Stimulated activated naive CD8-positive, alpha-beta T cell treated with anti-CD3 and anti-CD28 coated beads, Interleukin-15, Interleukin-2, amounts not matched to agents 100 ng/mL and 50 ng/mL, for 24 hours (primary cell): ENCODE results near the gene PLK5.
"Not testable (repeated sequence)": the region's sequence is repeated elsewhere in the genome, so short reads cannot be mapped to it uniquely, and the experiment has no call there.

Experiments used
- H3K27ac Mint-ChIP-seq: one replicate; pipeline ENCODE4 v1.8.0; 2021; ENCODE audit warnings: mild to moderate bottlenecking, mixed read lengths
- H3K27me3 Mint-ChIP-seq: one replicate; pipeline ENCODE4 v1.8.0; 2021; ENCODE audit warnings: mixed read lengths
- H3K36me3 Mint-ChIP-seq: one replicate; pipeline ENCODE4 v1.8.0; 2021; ENCODE audit warnings: low read depth, mixed read lengths
- H3K4me1 Mint-ChIP-seq: one replicate; pipeline ENCODE4 v1.8.0; 2021; ENCODE audit warnings: low read depth, mixed read lengths
- H3K4me3 Mint-ChIP-seq: one replicate; pipeline ENCODE4 v1.8.0; 2021; ENCODE audit warnings: mild to moderate bottlenecking, mixed read lengths
- H3K9me3 Mint-ChIP-seq: one replicate; pipeline ENCODE4 v1.8.0; 2021; ENCODE audit warnings: mixed read lengths

The PLK5 gene

GRCh38 chr19:1497578-1498235 lies 26.2 kb upstream of the PLK5 start:
- no peaks in the 10 kb centered on the region for H3K9me3 Mint-ChIP-seq
- peaks cover 2% of the 10 kb centered on the region for H3K4me1 Mint-ChIP-seq
- peaks cover 2% of the 10 kb centered on the region for H3K27me3 Mint-ChIP-seq
- no peak overlapping the region for H3K27ac Mint-ChIP-seq
- no peaks in the 10 kb centered on the region for H3K36me3 Mint-ChIP-seq
- no peak overlapping the region for H3K4me3 Mint-ChIP-seq

GRCh38 chr19:1499231-1499630 lies 24.6 kb upstream of the PLK5 start:
- H3K27ac Mint-ChIP-seq, H3K4me3 Mint-ChIP-seq, H3K9me3 Mint-ChIP-seq, H3K36me3 Mint-ChIP-seq, H3K4me1 Mint-ChIP-seq, H3K27me3 Mint-ChIP-seq: not testable (repeated sequence)

DNA sequence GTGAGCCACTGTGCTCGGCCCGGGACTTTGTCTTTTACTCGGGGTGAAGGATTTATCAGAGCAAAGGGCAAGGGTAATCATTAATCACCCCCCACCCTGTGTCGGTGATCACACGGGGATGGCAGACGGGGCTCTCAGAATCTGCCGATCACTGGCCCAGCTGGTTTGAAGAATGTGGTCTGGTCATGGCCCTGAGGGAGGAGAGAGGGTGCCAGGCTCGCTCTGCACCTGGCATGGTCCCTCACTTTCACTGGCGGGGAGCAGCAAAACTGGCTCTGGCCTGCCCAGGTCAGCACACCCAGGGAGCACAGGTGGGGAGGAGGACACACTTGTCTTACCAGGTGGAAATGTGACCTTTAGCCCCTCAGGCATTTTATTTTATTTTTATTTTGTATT lies 22.7 kb upstream of the PLK5 start:
- Mint-ChIP-seq H3K27ac (no peak overlapping the region), H3K27me3 (peaks cover 12% of the 10 kb centered on the region), H3K9me3 (no peaks in the 10 kb centered on the region), H3K36me3 (no peaks in the 10 kb centered on the region), H3K4me1 (peaks cover 7% of the 10 kb centered on the region), H3K4me3 (no peak overlapping the region)

GRCh38 chr19:1502433-1503088 lies 21.3 kb upstream of the PLK5 start:
- Mint-ChIP-seq H3K27ac (no peak overlapping the region), H3K4me1 (peaks cover 8% of the 10 kb centered on the region), H3K4me3 (no peak overlapping the region), H3K27me3 (peaks cover 12% of the 10 kb centered on the region), H3K9me3 (no peaks in the 10 kb centered on the region), H3K36me3 (no peaks in the 10 kb centered on the region)

- no peak overlapping the region for H3K27ac Mint-ChIP-seq
- H3K9me3 Mint-ChIP-seq = no peaks in the 10 kb centered on the region
- peak overlapping the region; percentile 10 for H3K4me3 Mint-ChIP-seq
- no peaks in the 10 kb centered on the region for H3K36me3 Mint-ChIP-seq
- H3K27me3 Mint-ChIP-seq = peaks cover 12% of the 10 kb centered on the region
- peaks cover 13% of the 10 kb centered on the region for H3K4me1 Mint-ChIP-seq
These were observed 20.6 kb upstream of the PLK5 start for GRCh38 chr19:1503089-1503924.

- Mint-ChIP-seq H3K4me3 (no peak overlapping the region), H3K4me1 (peaks cover 17% of the 10 kb centered on the region), H3K36me3 (no peaks in the 10 kb centered on the region), H3K27me3 (peaks cover 12% of the 10 kb centered on the region), H3K9me3 (no peaks in the 10 kb centered on the region), H3K27ac (no peak overlapping the region)
These were observed 19.7 kb upstream of the PLK5 start for GRCh38 chr19:1503925-1504773.

DNA sequence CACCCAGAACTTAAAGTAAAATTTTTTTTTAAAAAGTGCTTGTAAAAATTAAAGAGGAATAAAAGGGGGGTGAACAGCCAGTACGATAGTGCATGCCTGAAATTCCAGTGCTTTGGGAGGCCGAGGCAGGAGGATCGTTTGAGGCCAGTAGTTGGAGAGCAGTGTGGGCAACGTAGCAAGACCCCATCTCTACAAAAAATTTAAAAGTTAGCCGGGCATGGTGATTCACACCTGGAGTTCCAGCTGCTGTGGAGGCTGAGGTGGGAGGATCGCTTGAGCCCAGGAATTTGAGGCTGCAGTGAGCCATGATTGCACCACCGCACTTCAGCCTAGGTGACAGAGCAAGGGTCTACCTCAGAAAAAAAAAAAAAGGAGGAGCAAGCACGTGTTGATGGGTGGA lies 18.9 kb upstream of the PLK5 start:
- no peak overlapping the region for H3K4me3 Mint-ChIP-seq
- H3K36me3 Mint-ChIP-seq = no peaks in the 10 kb centered on the region
- peaks cover 17% of the 10 kb centered on the region for H3K4me1 Mint-ChIP-seq
- no peak overlapping the region for H3K27ac Mint-ChIP-seq
- peaks cover 17% of the 10 kb centered on the region for H3K27me3 Mint-ChIP-seq
- H3K9me3 Mint-ChIP-seq = no peaks in the 10 kb centered on the region

DNA sequence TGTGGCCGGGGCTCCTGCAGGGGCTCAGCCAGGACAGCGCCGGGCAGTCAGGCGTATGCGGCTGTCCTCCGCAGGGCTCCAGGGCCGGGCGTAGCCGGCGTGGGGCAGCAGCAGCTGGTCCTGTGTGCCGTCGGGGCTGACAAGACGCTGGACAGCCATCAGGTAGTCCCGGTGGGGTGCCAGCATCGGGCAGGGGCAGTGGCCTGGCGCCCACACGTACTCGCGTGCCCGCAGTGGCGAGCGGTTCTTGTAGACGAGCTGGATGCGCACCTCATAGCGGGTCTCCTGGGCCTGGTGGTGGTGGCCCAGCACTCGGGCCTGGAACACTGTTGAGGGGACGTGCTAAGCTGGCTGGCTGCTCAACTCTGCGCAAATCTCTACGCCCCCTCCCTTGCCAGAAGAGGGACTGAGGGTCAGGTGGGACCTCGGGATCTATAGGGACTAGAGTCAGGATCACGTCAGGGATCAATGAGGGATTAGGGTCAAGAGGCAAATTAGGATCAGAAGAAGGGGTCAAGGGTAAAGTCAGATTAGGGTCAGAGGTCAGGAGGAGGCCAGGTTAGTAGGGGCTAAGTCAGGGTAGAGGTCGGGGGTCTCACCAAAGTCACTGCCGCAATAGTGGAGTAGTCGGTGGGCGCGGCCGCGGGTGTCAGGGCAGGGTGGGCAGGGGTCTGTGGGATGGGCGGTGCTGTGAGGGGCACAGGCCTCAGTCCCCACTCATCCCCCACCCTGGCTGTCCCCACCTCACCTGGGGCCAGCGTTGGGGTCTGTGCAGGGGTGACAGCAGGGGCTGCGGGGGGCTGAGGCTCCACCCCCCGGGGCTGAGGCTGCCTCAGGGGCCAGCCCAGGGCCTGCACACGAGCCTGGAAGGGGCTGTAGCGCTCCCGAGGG lies 17.6 kb upstream of the PLK5 start:
- Mint-ChIP-seq H3K4me1 (peaks cover 17% of the 10 kb centered on the region), H3K36me3 (no peaks in the 10 kb centered on the region), H3K27ac (no peak overlapping the region), H3K4me3 (no peak overlapping the region), H3K27me3 (peaks cover 18% of the 10 kb centered on the region), H3K9me3 (no peaks in the 10 kb centered on the region)

DNA sequence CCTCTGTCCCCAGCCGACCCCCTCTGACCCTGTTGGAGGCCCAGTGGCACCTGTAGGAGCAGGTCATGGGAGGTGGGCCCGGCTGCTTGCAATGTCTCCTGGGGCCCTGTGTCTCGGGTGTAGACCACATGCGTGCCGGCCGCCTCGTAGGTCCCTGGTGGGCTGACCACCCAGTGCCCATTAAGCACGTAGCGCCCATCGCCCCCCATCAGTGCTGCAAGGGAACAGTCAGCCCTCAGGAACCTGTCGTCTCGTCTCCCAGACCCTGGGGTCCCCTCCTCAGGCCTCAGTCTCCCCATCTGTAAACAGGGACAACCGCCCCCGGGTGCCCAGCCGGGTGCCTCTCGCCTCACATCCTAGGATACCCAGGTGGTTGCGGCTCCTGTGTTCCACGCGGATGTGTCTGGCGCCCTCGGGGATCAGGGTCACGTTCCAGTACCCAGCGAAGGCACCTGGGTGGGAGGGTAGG lies 16.7 kb upstream of the PLK5 start:
- Mint-ChIP-seq H3K27me3 (peaks cover 18% of the 10 kb centered on the region), H3K4me3 (no peak overlapping the region), H3K9me3 (no peaks in the 10 kb centered on the region), H3K4me1 (peaks cover 18% of the 10 kb centered on the region), H3K27ac (no peak overlapping the region), H3K36me3 (no peaks in the 10 kb centered on the region)

DNA sequence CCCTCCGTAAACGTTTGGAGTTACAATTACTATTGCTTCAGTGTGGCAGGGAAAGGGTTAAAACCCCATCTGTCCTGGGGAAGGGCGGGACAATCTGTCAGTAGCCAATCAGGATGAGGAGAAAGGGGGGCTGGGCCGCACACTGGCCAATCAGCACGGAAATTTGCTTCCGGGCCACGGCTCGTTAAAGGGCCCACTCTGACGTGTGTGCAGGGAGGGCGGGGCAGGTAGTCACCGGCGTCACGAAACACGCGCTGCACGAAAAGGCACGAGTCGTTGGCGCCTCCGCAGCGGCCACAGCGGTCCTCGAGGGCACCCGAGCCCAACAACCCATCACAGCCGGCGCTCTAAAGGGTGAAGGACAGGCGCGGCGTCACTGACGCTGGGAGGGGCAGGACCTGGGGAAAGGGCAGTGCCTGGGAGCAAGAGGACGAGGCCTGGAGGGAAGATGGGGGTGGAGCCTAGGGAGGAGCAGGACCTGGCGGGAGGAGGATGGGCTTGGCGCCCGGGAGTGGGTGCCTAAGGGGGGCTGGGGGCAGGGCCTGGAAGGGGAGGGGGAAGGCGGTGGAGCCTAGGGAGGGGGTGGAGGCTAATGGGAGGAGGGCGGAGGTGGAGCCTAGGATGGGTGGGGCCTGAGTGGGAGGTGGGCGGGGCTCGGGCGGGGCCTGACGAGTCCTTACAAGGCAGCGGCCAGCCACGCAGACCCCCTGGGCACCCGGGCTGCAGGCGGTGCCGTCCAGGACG lies 15.9 kb upstream of the PLK5 start:
- H3K4me1 Mint-ChIP-seq = peaks cover 19% of the 10 kb centered on the region
- peak overlapping the region; percentile 76 for H3K4me3 Mint-ChIP-seq
- peak overlapping the region; percentile 77 for H3K27ac Mint-ChIP-seq
- no peaks in the 10 kb centered on the region for H3K9me3 Mint-ChIP-seq
- H3K36me3 Mint-ChIP-seq = no peaks in the 10 kb centered on the region
- H3K27me3 Mint-ChIP-seq = peaks cover 13% of the 10 kb centered on the region

DNA sequence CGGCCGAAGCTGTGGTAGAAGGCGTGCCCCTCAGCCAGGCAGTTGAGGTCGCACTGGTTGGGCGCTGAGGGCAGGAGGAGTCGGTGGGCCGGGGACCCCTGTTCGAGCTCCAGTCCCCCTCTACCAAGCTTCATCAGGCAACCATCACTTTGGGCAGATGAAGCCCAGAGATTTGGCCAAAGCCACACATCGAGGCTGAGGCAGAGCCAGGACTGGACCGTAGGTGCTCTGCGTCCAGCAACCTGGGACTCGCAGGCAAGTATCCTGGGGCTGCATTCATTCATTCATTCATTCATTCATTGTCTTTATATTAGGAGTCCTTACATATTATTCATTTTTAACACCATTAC lies 15.4 kb upstream of the PLK5 start:
- H3K9me3 Mint-ChIP-seq = no peaks in the 10 kb centered on the region
- H3K4me3 Mint-ChIP-seq = no peak overlapping the region
- H3K4me1 Mint-ChIP-seq = peaks cover 17% of the 10 kb centered on the region
- H3K27me3 Mint-ChIP-seq = peaks cover 11% of the 10 kb centered on the region
- H3K27ac Mint-ChIP-seq = no peak overlapping the region
- H3K36me3 Mint-ChIP-seq = no peaks in the 10 kb centered on the region

DNA sequence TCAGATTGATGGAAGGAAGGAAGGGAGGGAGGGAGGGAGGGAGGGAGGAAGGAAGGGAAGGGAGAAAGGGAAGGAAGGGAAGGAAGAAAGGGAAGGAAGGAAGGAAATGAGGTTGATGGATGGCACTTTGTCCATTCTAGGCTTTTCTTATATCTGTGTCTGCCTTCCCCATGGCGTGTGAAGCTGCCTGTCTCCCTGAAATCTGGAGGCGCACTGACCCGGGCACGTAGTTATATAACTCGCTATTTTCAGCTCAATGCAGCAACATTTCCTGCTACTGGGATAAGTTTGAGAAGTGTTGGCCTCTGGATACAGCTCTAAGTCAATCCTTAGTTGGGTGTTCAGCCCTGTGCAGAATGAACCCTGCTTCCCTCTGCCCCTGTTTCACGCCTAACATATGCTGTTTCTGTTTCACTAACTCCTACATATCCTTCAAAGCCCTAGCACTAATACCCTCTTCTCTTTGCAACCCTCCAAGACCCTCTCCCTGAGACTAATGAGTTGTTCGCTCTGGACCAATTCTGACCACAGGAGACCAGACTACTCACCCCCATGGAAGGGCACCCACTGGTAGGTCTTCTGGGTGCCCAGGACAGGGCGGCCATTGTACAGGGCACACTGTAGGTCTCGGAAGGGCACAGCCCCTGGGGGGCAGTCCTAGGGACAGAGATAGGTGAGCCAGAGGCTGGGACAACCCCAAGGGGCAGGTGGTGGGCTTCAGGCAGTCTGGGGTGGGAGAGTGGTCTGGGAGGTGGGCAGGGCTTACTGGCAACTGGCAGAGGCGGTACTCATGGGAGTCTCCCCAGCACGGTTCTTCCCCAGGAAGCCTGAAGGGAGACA lies 14.1 kb upstream of the PLK5 start:
- Mint-ChIP-seq H3K4me1 (peaks cover 17% of the 10 kb centered on the region), H3K27me3 (peaks cover 7% of the 10 kb centered on the region), H3K9me3 (no peaks in the 10 kb centered on the region), H3K27ac (no peak overlapping the region), H3K36me3 (no peaks in the 10 kb centered on the region), H3K4me3 (no peak overlapping the region)

GRCh38 chr19:1510442-1510806 lies 13.5 kb upstream of the PLK5 start:
- Mint-ChIP-seq H3K27ac (no peak overlapping the region), H3K36me3 (no peaks in the 10 kb centered on the region), H3K4me1 (peaks cover 17% of the 10 kb centered on the region), H3K4me3 (no peak overlapping the region), H3K9me3 (no peaks in the 10 kb centered on the region), H3K27me3 (peaks cover 5% of the 10 kb centered on the region)
